Left lung (tissue), 10 donors: ENCODE data around the gene ATXN1. TPM values are rescaled to one million over a fixed set of nuclear protein-coding genes. Genes with fewer than 3 reads are reported as not detected.

Experiments
- ATAC-seq: fragments of 200-7000 bp; cut with Tn5 transposase; one replicate; pipeline ENCODE4 v1.9.1; 2020; ENCODE audit warnings: moderate library complexity
- DNase-seq, 4 donors: peaks; one replicate each; pipeline ENCODE4 v3.0.0-alpha.2; 2013 to 2020
- H3K27ac ChIP-seq, 2 donors: fragments of 200-600 bp; sonication (generic) in 1 of 2; one replicate each; pipeline versions ENCODE4 v1.5.0 to v1.8.0; 2020 to 2021
- H3K27me3 ChIP-seq, 2 donors: fragments of 200-600 bp; sonication (generic) in 1 of 2; one replicate each; pipeline versions ENCODE4 v1.5.0 to v1.8.0; 2020 to 2021
- H3K36me3 ChIP-seq, 2 donors: fragments of 200-600 bp; sonication (generic) in 1 of 2; one replicate each; pipeline versions ENCODE4 v1.5.0 to v1.8.0; 2020 to 2021
- H3K4me1 ChIP-seq, 2 donors: fragments of 200-600 bp; one replicate each; pipeline ENCODE4 v1.8.0; 2021
- H3K4me3 ChIP-seq, 2 donors: fragments of 200-600 bp; sonication (generic) in 1 of 2; one replicate each; pipeline versions ENCODE4 v1.5.0 to v1.8.0; 2020 to 2021; ENCODE audit warnings: mild to moderate bottlenecking in 1 of 2
- H3K9me3 ChIP-seq, 2 donors: fragments of 200-600 bp; sonication (generic) in 1 of 2; one replicate each; pipeline versions ENCODE4 v1.5.0 to v1.8.0; 2020 to 2021
- intact Hi-C, 2 donors: fragments of 100-400 bp; cut with DNase I; formaldehyde crosslinking; loops; one replicate each; pipeline versions ENCODE4 v1.11.2 to v1.14.2; 2022
- polyA plus RNA-seq, 6 donors: library from polyadenylated mRNA; unstranded; fragments of 120-200 nt; gene quantifications; one replicate each; pipeline ENCODE4 v1.2.1, GENCODE V29; 2013; ENCODE audit not compliant: insufficient read length in 6 of 6
- total RNA-seq, 2 donors: library from RNA; stranded (reverse); fragmentation: NEBNext Ultra II Directional; extraction: Animal tissue kit (Norgen Biotek cat#: 25700); gene quantifications; one replicate each; pipeline ENCODE4 v1.2.1, GENCODE V29; 2021
- TF ChIP-seq, protein P1 (sequence below), 2 donors: fragments of 200-600 bp; sonication (generic) in 1 of 2; IDR thresholded peaks; one replicate each; pipeline versions ENCODE4 v1.5.0 to v1.8.0; 2021; ENCODE audit warnings: antibody characterized with exemption in 2 of 2
- donor health status: DM: no; HTN: yes; CAD: no.
- donor health status: DM: no; HTN: no; CAD: no.

ATXN1 gene
- total and polyA plus RNA-seq, 8 donors: 23.3 to 67.4 (median 27.3) TPM

GRCh38 chr6:16700916-16701234 lies 60.4 kb downstream of the ATXN1 start:
- Histone ChIP-seq H3K9me3 (no peaks in the 10 kb centered on the region), H3K4me1 (peaks cover 4 to 83% of the 10 kb centered on the region in 2 donors), H3K36me3 (no peaks in the 10 kb centered on the region), H3K27ac (peak overlapping the region; percentile 44 to 74), H3K4me3 (no peak overlapping the region), H3K27me3 (no peaks in the 10 kb centered on the region)
- DNase-seq (no peak), ATAC-seq (no peak)
- intact Hi-C loops: no loop called here
- TF ChIP-seq, protein P1, sequence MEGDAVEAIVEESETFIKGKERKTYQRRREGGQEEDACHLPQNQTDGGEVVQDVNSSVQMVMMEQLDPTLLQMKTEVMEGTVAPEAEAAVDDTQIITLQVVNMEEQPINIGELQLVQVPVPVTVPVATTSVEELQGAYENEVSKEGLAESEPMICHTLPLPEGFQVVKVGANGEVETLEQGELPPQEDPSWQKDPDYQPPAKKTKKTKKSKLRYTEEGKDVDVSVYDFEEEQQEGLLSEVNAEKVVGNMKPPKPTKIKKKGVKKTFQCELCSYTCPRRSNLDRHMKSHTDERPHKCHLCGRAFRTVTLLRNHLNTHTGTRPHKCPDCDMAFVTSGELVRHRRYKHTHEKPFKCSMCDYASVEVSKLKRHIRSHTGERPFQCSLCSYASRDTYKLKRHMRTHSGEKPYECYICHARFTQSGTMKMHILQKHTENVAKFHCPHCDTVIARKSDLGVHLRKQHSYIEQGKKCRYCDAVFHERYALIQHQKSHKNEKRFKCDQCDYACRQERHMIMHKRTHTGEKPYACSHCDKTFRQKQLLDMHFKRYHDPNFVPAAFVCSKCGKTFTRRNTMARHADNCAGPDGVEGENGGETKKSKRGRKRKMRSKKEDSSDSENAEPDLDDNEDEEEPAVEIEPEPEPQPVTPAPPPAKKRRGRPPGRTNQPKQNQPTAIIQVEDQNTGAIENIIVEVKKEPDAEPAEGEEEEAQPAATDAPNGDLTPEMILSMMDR (IDR thresholded peaks at IDR 0.05): no peak

DNA sequence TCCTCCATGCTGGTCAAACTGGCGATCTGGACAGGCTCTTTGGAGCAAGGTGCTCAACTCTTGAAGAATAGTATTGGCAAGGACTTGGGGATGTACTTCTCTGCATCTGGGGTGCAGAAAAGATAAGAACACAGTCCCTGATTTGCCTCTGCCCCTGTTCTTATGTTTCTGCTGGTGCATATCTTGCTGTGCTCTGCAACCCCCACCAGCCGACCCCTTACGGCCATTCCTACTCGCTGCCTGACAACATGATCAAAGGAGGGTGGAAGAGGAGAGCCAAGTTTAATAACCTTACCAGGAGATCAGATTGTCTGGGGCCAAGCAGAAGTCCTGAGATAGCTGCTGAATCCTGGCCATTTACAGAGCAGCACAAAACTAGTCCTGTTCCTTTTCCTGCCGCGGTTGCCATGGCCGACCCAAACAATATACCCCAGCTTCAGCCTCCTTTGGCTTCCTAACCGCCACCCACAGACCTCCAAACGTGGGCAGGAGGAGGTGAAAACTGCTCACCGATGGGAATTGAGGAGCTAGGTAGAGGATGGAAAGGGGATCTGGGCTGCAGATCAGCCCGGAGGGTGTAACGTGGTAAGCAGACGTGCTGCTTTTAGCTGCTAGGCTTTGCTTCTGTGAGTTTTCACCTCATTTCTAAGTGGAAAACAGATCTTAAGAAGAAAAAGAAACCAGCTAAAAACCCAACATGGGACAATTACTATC lies 60.9 kb downstream of the ATXN1 start:
- TF ChIP-seq, protein P1 (IDR thresholded peaks at IDR 0.05): no peak
- intact Hi-C loops: no loop called here
- DNase-seq: no peak
- ATAC-seq: peak; percentile 21
- no peaks in the 10 kb centered on the region for H3K27me3 ChIP-seq
- no peak overlapping the region for H3K4me3 ChIP-seq
- H3K4me1 ChIP-seq: peaks cover 4 to 83% of the 10 kb centered on the region in 2 donors
- H3K9me3 ChIP-seq: no peaks in the 10 kb centered on the region
- H3K27ac ChIP-seq: peak overlapping the region; percentile 44 to 74
- no peaks in the 10 kb centered on the region for H3K36me3 ChIP-seq

GRCh38 chr6:16698997-16699868 lies 62.0 kb downstream of the ATXN1 start:
- peaks cover 4 to 83% of the 10 kb centered on the region in 2 donors for H3K4me1 ChIP-seq
- H3K27me3 ChIP-seq: no peaks in the 10 kb centered on the region
- no peak for DNase-seq
- TF ChIP-seq, protein P1 (IDR thresholded peaks at IDR 0.05): no peak
- no peaks in the 10 kb centered on the region for H3K36me3 ChIP-seq
- ATAC-seq: peak; percentile 30
- H3K4me3 ChIP-seq: no peak overlapping the region
- peak overlapping the region; percentile 27 to 74 for H3K27ac ChIP-seq
- intact Hi-C loops: no loop called here
- no peaks in the 10 kb centered on the region for H3K9me3 ChIP-seq

DNA sequence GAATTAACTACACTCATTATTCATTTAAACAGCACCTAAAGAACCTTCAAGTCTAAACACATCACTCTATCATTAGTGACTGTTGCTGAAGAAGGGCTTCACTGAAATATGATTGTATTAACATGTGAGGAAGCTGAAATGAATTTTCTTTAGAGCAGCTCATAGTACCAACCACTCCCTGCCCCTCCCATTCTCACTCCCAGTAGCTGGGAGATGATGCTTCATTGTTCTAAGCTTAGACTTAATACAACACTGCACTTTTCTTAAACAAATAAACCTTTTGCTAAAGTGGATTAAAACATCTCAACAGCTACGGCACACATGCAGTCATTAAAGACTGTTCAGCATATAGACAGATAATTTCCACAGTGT lies 63.1 kb downstream of the ATXN1 start:
- TF ChIP-seq, protein P1 (IDR thresholded peaks at IDR 0.05): no peak
- Histone ChIP-seq H3K27me3 (no peaks in the 10 kb centered on the region), H3K4me1 (peaks cover 4 to 81% of the 10 kb centered on the region in 2 donors), H3K27ac (peak overlapping the region in 1 of 2 donors; percentile 18), H3K36me3 (no peaks in the 10 kb centered on the region), H3K9me3 (no peaks in the 10 kb centered on the region), H3K4me3 (no peak overlapping the region)
- intact Hi-C loops: no loop called here
- ATAC-seq: peak; percentile 78
- DNase-seq: no peak
